ENCODE results near the gene TMEM88.
"Not testable (repeated sequence)": the region's sequence is repeated elsewhere in the genome, so short reads cannot be mapped to it uniquely, and the experiment has no call there.

The TMEM88 gene

DNA sequence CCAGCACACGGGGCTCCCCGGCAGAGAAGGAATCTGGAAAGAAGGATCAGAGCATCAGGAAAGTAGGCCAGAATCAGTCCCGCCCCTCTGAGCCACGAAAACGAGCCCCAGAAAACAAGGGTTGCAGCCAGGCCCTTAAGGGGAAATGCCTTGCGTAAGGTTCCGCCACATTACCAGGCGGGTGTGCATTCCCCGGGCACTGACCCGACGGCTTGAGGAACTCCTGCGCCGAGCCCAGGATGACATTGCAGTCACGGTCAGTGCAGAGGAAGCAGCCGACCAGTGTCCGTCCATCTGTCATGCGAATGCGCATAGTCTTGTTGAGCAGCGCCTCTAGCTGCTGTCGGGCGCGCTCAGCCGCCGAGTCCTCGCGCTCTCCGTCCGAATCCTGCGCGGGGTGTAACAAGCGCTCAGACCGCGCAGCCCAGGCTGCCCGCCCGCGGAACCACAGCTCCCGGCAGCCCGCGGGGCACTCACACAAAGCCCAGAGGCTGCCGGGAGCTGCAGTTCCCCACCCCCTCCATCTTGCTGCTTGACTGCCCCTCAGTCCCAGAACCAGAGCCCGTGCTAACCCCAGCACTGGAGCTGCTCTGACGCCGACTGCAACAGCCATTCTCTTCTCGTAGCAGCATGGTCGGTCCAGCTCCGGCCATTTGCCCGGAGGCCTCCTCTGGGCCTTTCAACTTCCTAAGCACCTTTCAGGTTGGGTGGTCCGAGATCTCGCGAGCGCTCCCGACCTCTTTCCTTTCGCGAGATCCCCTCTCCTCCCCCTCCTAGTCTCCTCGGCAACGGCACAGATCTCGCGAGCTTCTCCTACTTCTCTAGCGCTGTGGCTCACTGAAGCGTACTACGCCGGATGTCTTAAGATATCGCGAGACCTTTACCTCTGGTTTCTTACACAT, 2.2 kb downstream of the TMEM88 start, which contains the start of gene NAA38:
Gene NAA38 (minus strand): TSS at position 749 of the 902 bp plus-strand sequence. CDS start 96 bp downstream, at position 653.
- peak; percentile 100 for DNase-seq

GRCh38 chr17:7857713-7858521, 3.1 kb downstream of the TMEM88 start, which contains the start of gene CYB5D1:
TSS of gene CYB5D1 (plus strand) at chr17:7858003. CDS start at chr17:7858135, 132 bp downstream.
- peak; percentile 95 for DNase-seq

GRCh38 chr17:7858522-7858810, 3.6 kb downstream of the TMEM88 start:
- DNase-seq: peak; percentile 59

DNA sequence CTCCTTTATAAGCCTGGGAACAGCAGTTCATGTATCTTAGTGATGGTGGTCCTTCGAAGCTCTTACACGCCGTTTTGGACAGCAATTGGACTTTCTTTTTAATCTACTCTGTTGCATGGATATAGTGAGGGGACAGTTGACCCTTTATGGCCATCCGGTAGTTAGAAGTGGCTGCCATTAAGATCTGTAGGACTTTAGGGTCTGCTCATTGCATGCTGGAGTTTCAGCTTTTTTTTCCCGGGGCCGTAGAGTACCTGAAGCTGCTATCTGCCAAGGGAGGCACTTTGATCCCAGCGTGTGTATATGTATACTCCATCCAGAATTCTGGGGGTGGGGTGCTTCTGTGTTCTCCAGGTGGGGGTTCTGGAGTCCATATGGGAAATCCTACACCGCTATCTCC, 4.2 kb downstream of the TMEM88 start:
- DNase-seq: no peak

DNA sequence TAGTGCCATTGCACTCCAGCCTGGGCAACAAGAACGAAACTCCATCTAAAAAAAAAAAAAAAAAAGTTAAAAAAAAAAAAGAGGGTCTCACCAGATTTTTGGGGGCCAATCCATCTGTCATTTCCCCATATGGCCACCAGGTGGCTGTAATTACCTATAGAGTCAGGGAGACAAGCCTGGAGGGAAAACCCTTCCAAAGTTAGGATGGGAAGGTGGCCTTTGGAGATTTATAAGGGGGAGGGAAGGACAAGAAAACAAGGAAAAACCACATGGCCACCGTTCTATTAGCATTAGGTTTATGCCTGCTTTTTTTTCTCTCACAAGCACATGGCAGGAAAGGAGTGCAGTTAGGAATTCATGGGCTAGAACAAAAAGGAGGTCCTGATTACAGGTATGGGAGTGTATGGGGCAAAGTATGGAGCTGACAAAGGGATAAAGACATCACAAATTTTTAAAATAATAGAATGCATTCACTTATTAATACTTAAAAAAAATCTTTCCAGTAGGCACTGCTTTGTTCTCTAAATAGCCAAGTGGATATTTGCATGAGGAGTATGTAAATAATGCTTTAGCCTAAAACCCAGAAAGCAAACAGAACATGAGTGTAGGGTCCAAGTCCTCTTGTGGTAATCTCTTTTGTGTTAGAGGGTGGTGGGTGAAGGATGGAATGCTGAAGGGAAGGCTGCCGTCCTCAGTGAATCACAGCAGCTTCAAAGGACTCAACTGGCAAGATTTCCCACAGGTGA, 8.0 kb downstream of the TMEM88 start:
- peak; percentile 68 for DNase-seq

DNA sequence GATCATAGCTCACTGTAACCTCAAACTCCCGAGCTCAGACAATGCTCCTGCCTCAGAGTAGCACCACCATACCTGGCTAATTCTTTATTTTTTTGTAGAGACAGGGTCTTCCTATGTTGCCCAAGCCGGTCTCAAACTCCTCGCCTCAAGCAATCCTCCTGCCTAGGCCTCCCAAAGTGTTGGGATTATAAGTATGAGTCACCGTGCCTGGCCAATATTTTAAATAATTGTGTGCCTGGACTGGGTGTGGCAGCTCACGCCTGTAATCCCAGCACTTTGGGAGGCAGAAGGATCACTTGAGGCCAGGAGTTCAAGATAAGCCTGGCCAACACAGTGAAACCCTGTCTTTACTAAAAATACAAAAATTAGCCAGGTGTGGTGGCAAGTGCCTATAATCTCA, 9.5 kb downstream of the TMEM88 start:
- not testable (repeated sequence) for DNase-seq

DNA sequence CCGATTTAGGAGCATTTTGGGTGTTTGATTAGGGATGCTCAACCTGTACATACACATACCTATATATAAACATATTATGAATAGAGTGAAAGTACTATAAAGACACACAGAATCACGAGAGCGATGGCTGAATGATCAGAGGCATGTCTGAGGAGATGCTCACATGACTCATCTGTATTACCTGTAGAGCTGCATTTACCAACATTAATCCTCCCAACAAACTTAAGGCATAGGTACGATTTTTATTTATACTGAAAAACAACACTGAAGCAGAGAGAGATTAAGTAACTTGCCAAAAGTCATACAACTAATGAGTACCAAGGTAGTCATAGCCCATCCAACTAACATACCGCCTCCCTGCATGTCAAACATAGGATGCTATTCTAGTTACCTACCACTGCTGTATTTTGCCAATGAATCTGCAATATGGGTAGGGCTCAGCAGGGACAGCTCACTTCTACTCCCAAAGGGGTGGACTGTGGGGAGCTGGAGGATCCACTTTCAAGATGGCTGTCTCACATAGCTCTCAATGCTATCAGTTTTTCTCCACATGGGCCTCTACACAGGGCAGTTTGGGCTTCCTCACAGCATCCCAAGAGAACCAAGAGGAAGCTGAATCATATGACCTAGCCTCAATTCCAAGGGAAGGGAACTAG, 10.3 kb downstream of the TMEM88 start:
- DNase-seq: no peak

GRCh38 chr17:7867881-7868329, 13.0 kb downstream of the TMEM88 start:
- no peak for DNase-seq

- DNase-seq: no peak
These were observed 18.2 kb downstream of the TMEM88 start for GRCh38 chr17:7873051-7873450.

GRCh38 chr17:7875804-7876370, 21.0 kb downstream of the TMEM88 start:
- no peak for DNase-seq

- no peak for DNase-seq
These were observed 23.4 kb downstream of the TMEM88 start for GRCh38 chr17:7878234-7878633.

DNA sequence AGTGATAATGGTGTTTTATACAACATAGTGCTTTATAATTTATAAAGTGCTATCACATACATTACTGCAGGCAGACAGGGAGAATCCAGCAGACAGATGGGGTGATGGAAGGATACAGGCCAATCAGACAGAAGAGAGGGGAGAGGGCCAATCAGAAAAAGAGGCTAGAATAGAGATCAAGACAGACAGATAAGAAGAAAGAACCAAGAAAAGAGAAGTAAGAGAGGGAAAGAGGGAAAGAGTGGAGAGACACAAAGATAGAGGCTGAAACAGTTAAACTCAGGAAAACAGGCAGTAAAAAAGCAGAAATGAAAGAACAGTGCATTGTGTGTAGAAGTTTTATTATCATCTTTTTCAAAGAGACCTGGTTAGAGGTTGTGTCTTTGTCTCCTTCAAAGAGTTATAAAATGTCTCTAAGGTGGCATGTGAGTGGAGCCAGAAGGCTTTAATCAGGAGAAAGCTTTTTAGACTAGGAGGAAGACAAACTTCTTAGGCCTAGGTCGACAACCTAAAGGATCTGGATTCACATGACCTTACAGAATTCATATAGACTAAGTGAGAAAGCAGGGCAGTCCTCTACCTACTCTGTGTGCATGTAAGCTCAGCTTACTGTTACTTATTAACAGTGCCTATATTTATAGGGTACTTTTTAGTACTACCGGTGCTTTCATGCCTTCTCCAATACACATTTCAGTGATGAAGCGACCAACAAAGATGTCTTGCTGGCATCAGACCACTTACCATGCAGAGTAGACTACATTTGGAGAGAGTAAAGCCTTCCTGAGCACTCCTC, 25.4 kb downstream of the TMEM88 start:
- DNase-seq: no peak

DNA sequence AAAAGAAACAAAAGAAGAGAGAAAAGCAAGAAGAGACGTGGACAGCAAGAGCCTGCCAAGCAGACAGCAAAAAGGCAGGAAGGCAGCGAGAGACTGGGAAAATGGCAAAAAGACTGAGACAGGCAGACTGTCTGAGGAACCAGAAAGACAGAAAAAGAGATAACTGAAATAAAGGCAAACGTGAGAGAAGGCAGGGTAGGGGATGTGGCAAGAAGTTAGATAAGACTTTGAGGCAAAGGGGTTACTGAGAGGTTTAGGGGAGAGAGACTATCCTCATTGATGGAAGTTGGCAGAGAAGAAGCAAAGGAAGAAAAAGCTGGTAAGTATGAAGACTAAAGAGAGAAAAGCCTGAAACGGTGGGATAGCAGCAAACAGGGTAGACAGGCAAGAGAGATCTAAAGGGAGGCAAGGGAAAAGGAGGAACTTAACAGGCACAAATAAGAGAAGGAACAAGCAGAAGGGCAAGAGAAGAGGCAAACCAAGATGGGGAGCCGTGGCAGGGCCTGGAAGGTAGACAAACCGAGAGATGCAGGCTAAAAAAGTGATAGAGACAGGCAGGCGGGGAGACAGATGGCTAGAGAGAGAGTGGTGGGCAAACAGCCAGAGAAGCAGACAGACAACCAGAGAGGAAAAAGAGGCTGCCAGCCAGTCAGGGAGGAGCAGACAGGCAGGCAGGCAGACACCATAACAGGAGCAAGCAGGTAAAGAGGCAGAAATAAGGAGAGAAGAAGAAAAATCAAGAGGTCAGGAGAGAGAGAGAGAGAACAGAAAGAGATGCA, 26.6 kb downstream of the TMEM88 start:
- DNase-seq: no peak

- DNase-seq: no peak
These were observed 27.2 kb downstream of the TMEM88 start for GRCh38 chr17:7882068-7882467.

GRCh38 chr17:7882629-7883028, 27.8 kb downstream of the TMEM88 start:
- DNase-seq: no peak

DNA sequence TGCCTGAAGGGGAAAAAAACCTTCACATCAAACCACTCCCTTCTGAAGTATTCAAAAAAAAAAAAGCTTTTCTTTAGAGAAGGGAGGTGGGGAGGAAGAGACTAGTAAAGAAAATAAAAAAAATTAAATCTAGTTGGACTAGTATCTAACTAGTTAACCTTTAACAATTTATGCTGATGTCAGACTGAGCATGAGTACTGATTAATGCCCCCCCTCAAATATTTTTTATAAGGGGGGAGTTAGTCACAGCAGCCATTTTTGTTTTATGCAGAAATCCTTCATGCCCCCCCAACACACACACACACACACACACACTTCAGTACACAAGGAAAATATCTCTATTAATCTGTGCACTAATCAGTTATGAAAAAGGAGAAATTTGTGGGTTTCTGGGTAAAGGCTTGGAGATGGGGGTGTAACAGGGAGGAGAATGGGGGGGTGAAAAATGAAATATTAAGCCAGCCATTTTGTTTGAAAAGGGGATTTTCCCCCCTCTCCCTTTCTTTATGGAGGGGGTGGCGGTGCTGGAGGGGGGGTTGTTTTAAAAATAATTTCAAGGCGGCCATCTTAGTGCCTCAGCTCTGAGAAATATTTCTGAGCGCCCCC, 29.0 kb downstream of the TMEM88 start:
- DNase-seq: peak; percentile 53

DNA sequence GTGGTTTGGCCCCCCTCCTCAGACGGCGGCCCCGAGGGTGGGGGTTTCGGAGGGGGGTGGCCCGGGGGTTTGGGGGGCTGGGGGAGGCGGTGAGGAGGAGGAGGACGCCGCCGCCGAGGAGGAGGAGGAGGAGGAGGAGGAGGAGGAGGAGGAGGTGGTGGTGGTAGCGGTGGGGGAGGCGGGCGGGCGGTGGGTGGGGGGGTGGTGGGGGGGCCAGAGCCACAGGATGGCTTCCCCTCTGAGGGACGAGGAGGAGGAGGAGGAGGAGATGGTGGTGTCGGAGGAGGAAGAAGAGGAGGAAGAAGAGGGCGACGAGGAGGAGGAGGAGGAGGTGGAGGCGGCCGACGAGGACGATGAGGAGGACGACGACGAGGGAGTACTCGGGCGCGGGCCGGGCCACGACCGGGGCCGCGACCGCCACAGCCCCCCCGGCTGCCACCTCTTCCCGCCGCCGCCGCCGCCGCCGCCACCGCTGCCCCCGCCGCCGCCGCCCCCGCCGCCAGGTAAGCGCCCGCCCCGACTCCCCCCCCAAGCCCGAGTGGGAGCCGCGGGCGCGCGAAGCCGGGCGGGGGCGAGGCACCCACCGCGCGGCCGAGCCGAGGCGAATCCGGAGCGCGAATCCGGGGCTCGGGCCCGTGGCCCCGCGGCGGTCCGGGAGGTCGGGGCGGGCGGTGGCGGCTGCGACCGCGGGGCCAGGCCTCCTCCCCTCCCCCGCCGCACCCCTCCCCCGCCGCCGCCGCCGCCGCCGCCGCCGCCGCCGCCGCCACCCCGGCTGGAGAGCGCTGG, 29.9 kb downstream of the TMEM88 start:
- DNase-seq: peak; percentile 27

GRCh38 chr17:7885367-7886226, 30.7 kb downstream of the TMEM88 start:
- peak; percentile 63 for DNase-seq
